HG03280 (cell line): Measurements from ENCODE around the gene SECISBP2.
"Not testable (repeated sequence)": the region's sequence is repeated elsewhere in the genome, so short reads cannot be mapped to it uniquely, and the experiment has no call there.

Experiments used
- ATAC-seq: cut with Tn5 transposase; IDR thresholded peaks from one replicate; pipeline ENCODE4 v1.9.1; 2021; ENCODE audit warnings: mild to moderate bottlenecking, moderate library complexity; ENCODE audit not compliant: unreplicated experiment

The SECISBP2 gene

DNA sequence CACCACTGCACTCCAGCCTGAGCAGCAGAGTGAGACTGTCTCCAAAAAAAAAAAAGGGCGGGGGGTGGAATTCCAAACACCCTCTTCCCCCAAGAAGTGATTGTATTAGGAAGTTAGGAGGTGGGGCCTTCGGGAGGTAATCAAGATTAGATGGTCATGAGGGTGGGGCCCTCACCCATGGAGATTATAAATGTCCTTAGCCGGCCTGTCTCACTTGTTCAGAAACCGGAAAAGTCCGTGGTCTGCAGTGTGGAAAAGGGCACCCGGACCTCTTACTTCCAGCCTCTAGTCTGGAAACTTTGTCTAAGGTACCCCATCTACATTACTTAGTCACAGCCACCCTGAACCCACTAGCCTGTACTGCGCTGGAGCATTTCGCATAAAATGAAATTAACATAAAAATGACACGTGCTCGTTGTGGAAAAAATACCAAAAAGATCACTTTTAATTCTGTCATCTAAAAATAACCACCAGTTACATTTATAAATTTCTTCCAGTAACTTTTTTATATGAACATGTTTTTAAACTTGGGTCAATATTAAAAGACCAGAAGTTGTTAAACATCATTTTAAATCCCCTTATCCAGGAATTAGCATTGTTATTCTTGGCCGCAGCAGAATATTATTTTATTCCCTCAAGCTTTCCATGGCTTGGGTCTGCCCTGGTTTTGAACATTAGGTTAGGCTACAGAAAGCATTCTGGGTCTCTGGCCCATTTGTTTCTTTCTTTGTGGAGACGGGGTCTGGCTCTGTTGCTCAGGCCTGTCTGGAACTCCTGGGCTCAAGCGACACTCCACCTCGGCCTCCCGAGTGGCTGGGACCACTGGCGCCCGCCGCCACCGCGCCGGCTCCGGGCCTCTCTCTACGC, 8.5 kb upstream of the SECISBP2 start:
- ATAC-seq, result no peak

GRCh38 chr9:89310475-89311345, 7.6 kb upstream of the SECISBP2 start, which contains the start of gene CKS2:
CKS2 (plus strand) TSS chr9:89311195; CDS start chr9:89311293, 98 bp downstream.
- ATAC-seq, result peak; percentile 88

GRCh38 chr9:89311346-89312221, 6.7 kb upstream of the SECISBP2 start:
- ATAC-seq, result no peak

DNA sequence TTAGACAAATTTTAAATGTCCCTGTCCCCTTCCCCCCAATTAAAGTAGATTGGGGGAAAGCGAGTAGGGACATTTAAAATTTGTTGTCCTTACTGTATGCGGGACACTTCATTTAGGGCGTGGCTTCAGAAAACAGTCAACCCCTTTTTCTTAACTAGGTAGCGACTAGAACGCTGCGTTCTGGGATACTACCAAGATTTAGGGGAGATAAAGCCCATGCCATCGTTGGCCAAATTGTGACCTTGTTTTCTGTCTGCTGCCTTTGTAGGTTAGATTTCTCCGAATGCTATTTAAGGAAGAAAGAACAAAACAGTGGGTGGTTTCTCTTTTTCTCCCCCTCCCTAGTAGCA, 6.1 kb upstream of the SECISBP2 start:
- ATAC-seq, result no peak

DNA sequence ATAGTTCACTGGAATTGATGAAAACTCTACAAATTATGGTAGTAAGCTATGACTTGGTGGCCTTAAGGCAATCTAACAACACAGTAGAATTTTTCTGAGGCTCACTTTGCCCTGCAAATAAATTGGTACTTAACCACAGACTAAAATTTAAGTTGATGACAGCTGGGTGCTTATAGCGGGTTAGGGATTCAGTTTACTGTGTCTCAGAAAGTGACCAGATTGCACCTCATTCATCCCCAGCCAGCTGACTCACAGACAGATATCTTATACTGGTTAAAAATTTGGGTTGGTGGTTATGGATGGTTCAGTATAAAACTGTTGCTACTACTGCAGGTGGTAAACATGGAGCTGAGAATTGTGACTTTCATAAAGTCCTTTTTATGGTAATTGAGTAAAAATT, 4.5 kb upstream of the SECISBP2 start:
- ATAC-seq, result no peak

GRCh38 chr9:89314955-89315354, 3.3 kb upstream of the SECISBP2 start:
- ATAC-seq, result no peak

- ATAC-seq, result no peak
These were observed 2.8 kb upstream of the SECISBP2 start for GRCh38 chr9:89315482-89315881.

GRCh38 chr9:89317282-89317681, 1.0 kb upstream of the SECISBP2 start:
- ATAC-seq, result no peak

GRCh38 chr9:89319015-89319905, 960 bp downstream of the SECISBP2 start:
- ATAC-seq, result no peak

- no peak for ATAC-seq
These were observed 5.1 kb downstream of the SECISBP2 start for GRCh38 chr9:89323390-89323789.

DNA sequence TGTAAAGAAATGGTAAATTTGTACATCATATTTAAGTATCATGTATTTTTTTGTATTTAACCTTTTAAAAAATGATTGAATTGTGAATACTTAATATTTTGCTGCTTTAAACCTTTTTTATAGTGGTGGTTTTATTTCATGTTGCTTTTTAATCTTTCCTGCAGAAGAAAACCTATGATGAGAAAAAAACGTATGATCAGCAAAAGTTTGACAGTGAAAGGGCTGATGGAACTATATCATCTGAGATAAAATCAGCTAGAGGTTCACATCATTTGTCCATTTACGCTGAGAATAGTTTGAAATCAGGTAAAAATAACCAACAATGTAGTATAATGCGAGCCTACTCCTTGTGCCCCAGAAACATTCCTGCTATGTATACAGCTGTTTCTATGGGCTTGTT, 7.4 kb downstream of the SECISBP2 start:
- ATAC-seq, result no peak

- no peak for ATAC-seq
These were observed 9.8 kb downstream of the SECISBP2 start for GRCh38 chr9:89328064-89328463.

DNA sequence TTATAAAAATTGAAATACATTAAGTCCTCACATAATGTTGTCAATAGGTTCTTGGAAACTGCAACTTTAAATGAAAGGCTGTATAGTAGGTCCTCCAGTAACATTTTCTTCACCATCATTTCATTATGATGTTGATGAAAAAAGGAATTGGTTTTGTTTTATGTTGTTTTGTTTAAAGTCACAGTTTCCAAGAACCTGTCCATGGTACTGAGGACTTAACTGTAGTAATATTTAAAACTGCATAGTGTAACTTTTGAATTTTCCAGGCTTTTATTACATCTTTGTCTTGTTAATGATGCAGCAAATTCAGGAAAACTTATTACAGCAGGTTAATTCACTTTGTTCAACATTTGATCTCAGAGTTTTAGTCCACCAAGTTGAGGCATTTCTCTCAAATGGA, 11.6 kb downstream of the SECISBP2 start:
- no peak for ATAC-seq

GRCh38 chr9:89330513-89330912, 12.2 kb downstream of the SECISBP2 start:
- no peak for ATAC-seq

GRCh38 chr9:89339807-89340206, 21.5 kb downstream of the SECISBP2 start:
- ATAC-seq, result no peak

DNA sequence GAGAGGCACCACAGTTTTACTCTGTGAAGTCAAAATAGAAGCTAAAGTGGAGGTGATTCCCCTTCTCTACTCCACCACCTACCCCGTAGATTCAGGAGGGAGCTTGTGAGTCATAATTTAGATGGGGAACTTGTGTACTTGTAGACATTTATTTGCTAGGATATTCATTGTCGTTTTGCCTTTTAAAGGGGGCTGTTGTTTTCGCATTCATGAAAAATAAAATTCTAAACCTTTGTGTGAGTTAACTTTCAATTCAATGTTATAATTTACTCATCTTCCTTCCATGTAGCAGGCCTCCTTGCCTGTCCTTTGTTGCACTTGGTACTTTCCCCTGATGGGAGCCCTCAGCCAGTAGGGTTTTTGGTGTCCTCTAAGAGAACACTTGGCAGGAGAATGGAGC, 22.0 kb downstream of the SECISBP2 start:
- peak; percentile 75 for ATAC-seq

- ATAC-seq, result no peak
These were observed 23.9 kb downstream of the SECISBP2 start for GRCh38 chr9:89342213-89342612.

DNA sequence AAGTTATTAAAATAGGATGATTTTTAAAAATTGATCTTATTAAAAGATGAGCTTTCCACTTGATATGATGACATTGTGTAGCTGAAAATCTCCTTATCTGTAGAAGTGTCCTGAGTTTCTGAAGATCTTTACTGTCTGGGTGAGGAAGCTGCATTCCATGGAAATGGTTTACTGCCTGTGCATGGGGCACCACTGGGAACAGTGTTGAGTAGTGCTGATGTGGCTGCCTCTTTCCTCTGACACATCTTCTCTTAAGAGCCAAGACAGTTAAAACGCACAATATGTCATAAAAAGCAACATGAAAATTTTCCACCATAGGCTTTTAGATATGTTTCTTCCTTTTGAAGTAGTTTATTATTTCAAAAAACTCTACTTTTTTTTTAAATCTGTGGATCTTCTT, 24.6 kb downstream of the SECISBP2 start:
- no peak for ATAC-seq

DNA sequence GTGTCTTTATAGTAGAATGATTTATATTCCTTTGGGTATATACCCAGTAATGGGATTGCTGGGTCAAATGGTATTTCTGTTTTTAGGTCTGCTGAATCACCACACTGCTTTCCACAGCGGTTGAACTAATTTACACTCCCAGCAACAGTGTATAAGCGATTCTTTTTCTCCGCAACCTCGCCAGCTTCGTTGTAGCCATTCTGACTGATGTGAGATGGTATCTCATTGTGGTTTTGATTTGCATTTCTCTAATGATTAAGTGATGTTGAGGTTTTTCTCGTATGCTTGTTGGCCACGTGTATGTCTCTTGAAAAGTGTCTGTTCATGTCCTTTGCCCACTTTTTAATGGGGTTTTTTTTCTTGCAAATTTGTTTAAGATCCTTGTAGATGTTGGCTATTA, 25.5 kb downstream of the SECISBP2 start:
- not testable (repeated sequence) for ATAC-seq

- no peak for ATAC-seq
These were observed 27.2 kb downstream of the SECISBP2 start for GRCh38 chr9:89345476-89345875.
